ENCODE results near the gene SLC46A1. TPM values are rescaled to one million over a fixed set of nuclear protein-coding genes. Genes with fewer than 3 reads are reported as not detected.
A peak's percentile ranks its signal among the peaks of the same experiment; 100 is the strongest.

The SLC46A1 gene
- total RNA-seq, 1 donor from 2014 or later, result 1.7 TPM

GRCh38 chr17:28350271-28350670 lies 55.7 kb downstream of the SLC46A1 start:
- no peak for ATAC-seq

GRCh38 chr17:28348979-28349378 lies 57.0 kb downstream of the SLC46A1 start:
- no peak for ATAC-seq

- peak; percentile 56 for ATAC-seq
These were observed 58.6 kb downstream of the SLC46A1 start for GRCh38 chr17:28347261-28347891.

- no peak for ATAC-seq
These were observed 59.2 kb downstream of the SLC46A1 start for GRCh38 chr17:28346746-28347246.

- no peak for ATAC-seq
These were observed 59.8 kb downstream of the SLC46A1 start for GRCh38 chr17:28346199-28346580.

GRCh38 chr17:28345419-28346198 lies 60.4 kb downstream of the SLC46A1 start:
- no peak for ATAC-seq

Other genes with a start within 250 kb of the SLC46A1 start
- 28.4 TPM for gene TMEM97, start 87.0 kb downstream of the SLC46A1 start, total RNA-seq
- gene IFT20, start 70.7 kb downstream of the SLC46A1 start, total RNA-seq, result 14.0 TPM
- gene TNFAIP1, start 70.5 kb downstream of the SLC46A1 start, total RNA-seq, result 55.8 TPM
- 81.1 TPM for gene POLDIP2, start 48.7 kb downstream of the SLC46A1 start, total RNA-seq
- not detected for gene SEBOX, start 41.0 kb downstream of the SLC46A1 start, total RNA-seq
- 0.60 TPM for gene VTN, start 35.9 kb downstream of the SLC46A1 start, total RNA-seq
- gene SARM1, start 34.5 kb downstream of the SLC46A1 start, total RNA-seq, result 1.6 TPM
- not detected for gene SLC13A2, start 67.4 kb upstream of the SLC46A1 start, total RNA-seq
- gene FOXN1, start 100.1 kb upstream of the SLC46A1 start, total RNA-seq, result 14.8 TPM
- 19.2 TPM for gene UNC119, start 146.4 kb upstream of the SLC46A1 start, total RNA-seq
- 37.3 TPM for gene PIGS, start 165.3 kb upstream of the SLC46A1 start, total RNA-seq
- 24.9 TPM for gene ALDOC, start 170.7 kb upstream of the SLC46A1 start, total RNA-seq
- 24.3 TPM for gene SPAG5, start 192.8 kb upstream of the SLC46A1 start, total RNA-seq
- 4.2 TPM for gene RSKR, start 208.0 kb upstream of the SLC46A1 start, total RNA-seq
- 67.9 TPM for gene BLTP2, start 238.9 kb upstream of the SLC46A1 start, total RNA-seq